K562 (cell line): Measurements from ENCODE around the gene TARBP1. TPM values are rescaled to one million over a fixed set of nuclear protein-coding genes. Genes with fewer than 3 reads are reported as not detected.

Experiments used
- DPF2 ChIP-seq: fragments of 450-650 bp; IDR thresholded peaks from 2 replicates; pipeline ENCODE4 v1.6.1; 2016
- FOXM1 ChIP-seq, 2 experiments: fragments of 450-650 bp in 1 of 2; sonication (generic) in 1 of 2; formaldehyde crosslinking in 1 of 2; IDR thresholded peaks; 2 replicates each; pipeline versions ENCODE4 v1.6.1 to v1.9.0; 2017 to 2022; ENCODE audit warnings: low read depth in 2 of 2, mild to moderate bottlenecking in 2 of 2, missing genetic modification reagents in 1 of 2, moderate library complexity in 1 of 2
- KDM5B ChIP-seq: fragments of 200-600 bp; sonication (generic); IDR thresholded peaks from 2 replicates; pipeline ENCODE4 v1.6.1; 2012; ENCODE audit warnings: low read depth, mild to moderate bottlenecking, moderate library complexity, low read length, control low read depth, inconsistent platforms; ENCODE audit not compliant: insufficient replicate concordance
- PYGO2 ChIP-seq: fragments of 450-650 bp; IDR thresholded peaks from 2 replicates; pipeline ENCODE4 v1.6.1; 2016; ENCODE audit warnings: mild to moderate bottlenecking, missing genetic modification characterization, moderate library complexity, missing compliant biosample characterization
- RFX7 ChIP-seq: fragments of 250-450 bp; sonication (Bioruptor Pico); IDR thresholded peaks from 2 replicates; pipeline ENCODE4 v1.5.1; 2021; ENCODE audit warnings: mild to moderate bottlenecking
- polyA plus RNA-seq, 8 experiments: library from polyadenylated mRNA; depleted of rRNA in 4 of 8; stranded (reverse) in 5 of 8; unstranded in 3 of 8; fragments of >200 nt; fragmentation: Nextera tagmentation in 2 of 8; fragmentation: Illumina TruSeq in 1 of 8; extraction: Ambion mirVana in 2 of 8; extraction: Trizol in 1 of 8; gene quantifications; 2 replicates each; pipeline versions ENCODE4 v1.2.1 to v1.2.3, GENCODE V29; 2011 to 2014; ENCODE audit warnings: inconsistent platforms in 1 of 8, missing spikeins in 1 of 8
- total RNA-seq, 7 experiments: library from RNA; depleted of rRNA in 6 of 7; stranded (reverse); fragments of >200 nt in 6 of 7; fragmentation: Illumina TruSeq in 2 of 7; extraction: Trizol in 2 of 7; gene quantifications; 2 replicates each; pipeline versions ENCODE4 v1.2.1 to v1.2.3, GENCODE V29; 2011 to 2021; ENCODE audit warnings: low replicate concordance in 1 of 7
- TF ChIP-seq, protein P1 (sequence below): fragments of 450-650 bp; IDR thresholded peaks from 2 replicates; pipeline ENCODE4 v1.6.1; 2017; ENCODE audit warnings: antibody characterized with exemption, mild to moderate bottlenecking
- TF ChIP-seq, protein P2 (sequence below): sonication (generic); formaldehyde crosslinking; IDR thresholded peaks from 2 replicates; pipeline ENCODE4 v1.8.0; 2022; ENCODE audit warnings: mild to moderate bottlenecking, low read depth, missing genetic modification reagents
- TF ChIP-seq, protein P3 (sequence below): IDR thresholded peaks from 2 replicates; pipeline ENCODE4 v1.6.1; 2011; ENCODE audit not compliant: insufficient read length; ENCODE audit errors: extremely low read depth
- TF ChIP-seq, protein P4 (sequence below): fragments of 250-450 bp; sonication (Bioruptor Pico); IDR thresholded peaks from 2 replicates; pipeline ENCODE4 v1.8.0; 2021; ENCODE audit warnings: mild to moderate bottlenecking, moderate library complexity
- TF ChIP-seq, protein P5 (sequence below): sonication (generic); formaldehyde crosslinking; IDR thresholded peaks from 2 replicates; pipeline ENCODE4 v1.8.1; 2023; ENCODE audit warnings: mild to moderate bottlenecking, missing genetic modification reagents
- TF ChIP-seq, protein P6 (sequence below): sonication (generic); formaldehyde crosslinking; IDR thresholded peaks from 2 replicates; pipeline ENCODE4 v1.8.1; 2022; ENCODE audit warnings: missing genetic modification reagents
- TF ChIP-seq, protein P7 (sequence below): fragments of 250-450 bp; sonication (Bioruptor Pico); IDR thresholded peaks from 2 replicates; pipeline ENCODE4 v1.4.0; 2020

Gene TARBP1
- total and polyA plus RNA-seq, 9 of the 15 experiments (the other 6 are each of a cell fraction or from before 2014, with no cell fraction given), result 8.8 to 48.0 (median 22.9) TPM

DNA sequence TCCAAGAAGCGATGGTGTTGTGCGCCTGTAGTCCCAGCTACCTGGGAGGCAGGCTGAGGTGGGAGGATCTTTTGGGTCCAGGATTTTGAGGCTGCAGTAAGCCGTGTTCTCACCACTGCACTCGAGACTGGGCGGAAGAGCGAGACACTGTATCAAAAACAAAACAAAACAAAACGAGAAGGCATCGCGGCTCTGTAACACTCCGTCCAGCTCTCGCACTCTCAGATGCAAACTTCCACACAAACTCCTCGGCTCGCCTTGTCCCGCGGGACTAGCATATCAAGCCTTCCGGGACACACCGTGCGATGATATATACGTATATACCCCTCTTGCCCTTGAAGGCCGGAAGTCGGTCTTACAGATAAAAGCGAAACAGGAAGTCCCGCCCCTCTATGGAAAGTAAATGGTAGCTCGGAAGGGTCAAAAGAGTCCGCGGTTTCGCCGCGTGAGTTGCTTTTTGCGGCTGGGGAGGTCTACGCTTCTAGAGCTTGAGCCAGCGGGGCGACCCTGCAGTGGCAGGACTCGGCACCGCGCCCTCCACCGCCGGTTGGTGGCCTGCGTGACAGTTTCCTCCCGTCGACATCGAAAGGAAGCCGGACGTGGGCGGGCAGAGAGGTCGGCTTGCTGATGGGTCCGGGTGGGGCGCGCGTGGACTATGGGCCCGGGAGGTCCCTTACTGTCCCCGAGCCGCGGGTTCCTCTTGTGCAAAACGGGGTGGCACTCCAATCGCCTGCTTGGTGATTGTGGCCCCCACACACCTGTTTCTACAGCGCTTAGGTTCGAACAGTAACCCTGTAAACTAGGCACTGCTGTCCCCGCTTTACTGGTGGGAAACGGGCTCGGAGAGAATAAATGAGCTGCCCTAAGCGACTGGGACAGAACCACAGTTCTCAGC lies 105.7 kb downstream of the TARBP1 start, which contains the start of gene COA6 (continued):
- TF ChIP-seq DPF2, result peak; percentile 73
- no peak for TF ChIP-seq RFX7 (CRISPR knock-in tag)
- TF ChIP-seq, protein P1, sequence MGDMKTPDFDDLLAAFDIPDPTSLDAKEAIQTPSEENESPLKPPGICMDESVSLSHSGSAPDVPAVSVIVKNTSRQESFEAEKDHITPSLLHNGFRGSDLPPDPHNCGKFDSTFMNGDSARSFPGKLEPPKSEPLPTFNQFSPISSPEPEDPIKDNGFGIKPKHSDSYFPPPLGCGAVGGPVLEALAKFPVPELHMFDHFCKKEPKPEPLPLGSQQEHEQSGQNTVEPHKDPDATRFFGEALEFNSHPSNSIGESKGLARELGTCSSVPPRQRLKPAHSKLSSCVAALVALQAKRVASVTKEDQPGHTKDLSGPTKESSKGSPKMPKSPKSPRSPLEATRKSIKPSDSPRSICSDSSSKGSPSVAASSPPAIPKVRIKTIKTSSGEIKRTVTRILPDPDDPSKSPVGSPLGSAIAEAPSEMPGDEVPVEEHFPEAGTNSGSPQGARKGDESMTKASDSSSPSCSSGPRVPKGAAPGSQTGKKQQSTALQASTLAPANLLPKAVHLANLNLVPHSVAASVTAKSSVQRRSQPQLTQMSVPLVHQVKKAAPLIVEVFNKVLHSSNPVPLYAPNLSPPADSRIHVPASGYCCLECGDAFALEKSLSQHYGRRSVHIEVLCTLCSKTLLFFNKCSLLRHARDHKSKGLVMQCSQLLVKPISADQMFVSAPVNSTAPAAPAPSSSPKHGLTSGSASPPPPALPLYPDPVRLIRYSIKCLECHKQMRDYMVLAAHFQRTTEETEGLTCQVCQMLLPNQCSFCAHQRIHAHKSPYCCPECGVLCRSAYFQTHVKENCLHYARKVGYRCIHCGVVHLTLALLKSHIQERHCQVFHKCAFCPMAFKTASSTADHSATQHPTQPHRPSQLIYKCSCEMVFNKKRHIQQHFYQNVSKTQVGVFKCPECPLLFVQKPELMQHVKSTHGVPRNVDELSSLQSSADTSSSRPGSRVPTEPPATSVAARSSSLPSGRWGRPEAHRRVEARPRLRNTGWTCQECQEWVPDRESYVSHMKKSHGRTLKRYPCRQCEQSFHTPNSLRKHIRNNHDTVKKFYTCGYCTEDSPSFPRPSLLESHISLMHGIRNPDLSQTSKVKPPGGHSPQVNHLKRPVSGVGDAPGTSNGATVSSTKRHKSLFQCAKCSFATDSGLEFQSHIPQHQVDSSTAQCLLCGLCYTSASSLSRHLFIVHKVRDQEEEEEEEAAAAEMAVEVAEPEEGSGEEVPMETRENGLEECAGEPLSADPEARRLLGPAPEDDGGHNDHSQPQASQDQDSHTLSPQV, result peak; percentile 46; the same call in 1 of the 2 replicates
- TF ChIP-seq, protein P2, sequence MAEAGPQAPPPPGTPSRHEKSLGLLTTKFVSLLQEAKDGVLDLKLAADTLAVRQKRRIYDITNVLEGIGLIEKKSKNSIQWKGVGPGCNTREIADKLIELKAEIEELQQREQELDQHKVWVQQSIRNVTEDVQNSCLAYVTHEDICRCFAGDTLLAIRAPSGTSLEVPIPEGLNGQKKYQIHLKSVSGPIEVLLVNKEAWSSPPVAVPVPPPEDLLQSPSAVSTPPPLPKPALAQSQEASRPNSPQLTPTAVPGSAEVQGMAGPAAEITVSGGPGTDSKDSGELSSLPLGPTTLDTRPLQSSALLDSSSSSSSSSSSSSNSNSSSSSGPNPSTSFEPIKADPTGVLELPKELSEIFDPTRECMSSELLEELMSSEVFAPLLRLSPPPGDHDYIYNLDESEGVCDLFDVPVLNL (CRISPR knock-in tag), result 0 out of 2 replicates have a peak, but pooled peaks have one; percentile 36
- no peak for TF ChIP-seq PYGO2 (tag)
- peak; percentile 70; the same call in 1 of the 2 replicates for TF ChIP-seq FOXM1 (IDR thresholded peaks at IDR 0.05; ENCODE audit: low read depth)
- peak; percentile 96; the same call in 1 of the 2 replicates for TF ChIP-seq FOXM1 (CRISPR knock-in tag; IDR thresholded peaks at IDR 0.05; ENCODE audit: low read depth)
- TF ChIP-seq, protein P3, sequence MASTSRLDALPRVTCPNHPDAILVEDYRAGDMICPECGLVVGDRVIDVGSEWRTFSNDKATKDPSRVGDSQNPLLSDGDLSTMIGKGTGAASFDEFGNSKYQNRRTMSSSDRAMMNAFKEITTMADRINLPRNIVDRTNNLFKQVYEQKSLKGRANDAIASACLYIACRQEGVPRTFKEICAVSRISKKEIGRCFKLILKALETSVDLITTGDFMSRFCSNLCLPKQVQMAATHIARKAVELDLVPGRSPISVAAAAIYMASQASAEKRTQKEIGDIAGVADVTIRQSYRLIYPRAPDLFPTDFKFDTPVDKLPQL, result peak; percentile 71
- TF ChIP-seq, protein P4, sequence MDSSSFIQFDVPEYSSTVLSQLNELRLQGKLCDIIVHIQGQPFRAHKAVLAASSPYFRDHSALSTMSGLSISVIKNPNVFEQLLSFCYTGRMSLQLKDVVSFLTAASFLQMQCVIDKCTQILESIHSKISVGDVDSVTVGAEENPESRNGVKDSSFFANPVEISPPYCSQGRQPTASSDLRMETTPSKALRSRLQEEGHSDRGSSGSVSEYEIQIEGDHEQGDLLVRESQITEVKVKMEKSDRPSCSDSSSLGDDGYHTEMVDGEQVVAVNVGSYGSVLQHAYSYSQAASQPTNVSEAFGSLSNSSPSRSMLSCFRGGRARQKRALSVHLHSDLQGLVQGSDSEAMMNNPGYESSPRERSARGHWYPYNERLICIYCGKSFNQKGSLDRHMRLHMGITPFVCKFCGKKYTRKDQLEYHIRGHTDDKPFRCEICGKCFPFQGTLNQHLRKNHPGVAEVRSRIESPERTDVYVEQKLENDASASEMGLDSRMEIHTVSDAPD (CRISPR knock-in tag), result 0 out of 2 replicates have a peak, but pooled peaks have one; percentile 22
- TF ChIP-seq, protein P5, sequence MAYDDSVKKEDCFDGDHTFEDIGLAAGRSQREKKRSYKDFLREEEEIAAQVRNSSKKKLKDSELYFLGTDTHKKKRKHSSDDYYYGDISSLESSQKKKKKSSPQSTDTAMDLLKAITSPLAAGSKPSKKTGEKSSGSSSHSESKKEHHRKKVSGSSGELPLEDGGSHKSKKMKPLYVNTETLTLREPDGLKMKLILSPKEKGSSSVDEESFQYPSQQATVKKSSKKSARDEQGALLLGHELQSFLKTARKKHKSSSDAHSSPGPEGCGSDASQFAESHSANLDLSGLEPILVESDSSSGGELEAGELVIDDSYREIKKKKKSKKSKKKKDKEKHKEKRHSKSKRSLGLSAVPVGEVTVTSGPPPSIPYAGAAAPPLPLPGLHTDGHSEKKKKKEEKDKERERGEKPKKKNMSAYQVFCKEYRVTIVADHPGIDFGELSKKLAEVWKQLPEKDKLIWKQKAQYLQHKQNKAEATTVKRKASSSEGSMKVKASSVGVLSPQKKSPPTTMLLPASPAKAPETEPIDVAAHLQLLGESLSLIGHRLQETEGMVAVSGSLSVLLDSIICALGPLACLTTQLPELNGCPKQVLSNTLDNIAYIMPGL (CRISPR knock-in tag), result 0 out of 2 replicates have a peak, but pooled peaks have one; percentile 28
- TF ChIP-seq, protein P6, sequence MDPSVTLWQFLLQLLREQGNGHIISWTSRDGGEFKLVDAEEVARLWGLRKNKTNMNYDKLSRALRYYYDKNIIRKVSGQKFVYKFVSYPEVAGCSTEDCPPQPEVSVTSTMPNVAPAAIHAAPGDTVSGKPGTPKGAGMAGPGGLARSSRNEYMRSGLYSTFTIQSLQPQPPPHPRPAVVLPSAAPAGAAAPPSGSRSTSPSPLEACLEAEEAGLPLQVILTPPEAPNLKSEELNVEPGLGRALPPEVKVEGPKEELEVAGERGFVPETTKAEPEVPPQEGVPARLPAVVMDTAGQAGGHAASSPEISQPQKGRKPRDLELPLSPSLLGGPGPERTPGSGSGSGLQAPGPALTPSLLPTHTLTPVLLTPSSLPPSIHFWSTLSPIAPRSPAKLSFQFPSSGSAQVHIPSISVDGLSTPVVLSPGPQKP (CRISPR knock-in tag), result no peak
- TF ChIP-seq, protein P7, sequence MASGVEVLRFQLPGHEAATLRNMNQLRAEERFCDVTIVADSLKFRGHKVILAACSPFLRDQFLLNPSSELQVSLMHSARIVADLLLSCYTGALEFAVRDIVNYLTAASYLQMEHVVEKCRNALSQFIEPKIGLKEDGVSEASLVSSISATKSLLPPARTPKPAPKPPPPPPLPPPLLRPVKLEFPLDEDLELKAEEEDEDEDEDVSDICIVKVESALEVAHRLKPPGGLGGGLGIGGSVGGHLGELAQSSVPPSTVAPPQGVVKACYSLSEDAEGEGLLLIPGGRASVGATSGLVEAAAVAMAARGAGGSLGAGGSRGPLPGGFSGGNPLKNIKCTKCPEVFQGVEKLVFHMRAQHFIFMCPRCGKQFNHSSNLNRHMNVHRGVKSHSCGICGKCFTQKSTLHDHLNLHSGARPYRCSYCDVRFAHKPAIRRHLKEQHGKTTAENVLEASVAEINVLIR (CRISPR knock-in tag), result peak; percentile 54
- peak; percentile 97 for TF ChIP-seq KDM5B
